SU-DHL-6 (cell line): Measurements from ENCODE around the gene PTPN13.

ENCODE experiments used
- EZH2phosphoT487 ChIP-seq: fragments of 200-600 bp; sonication (generic), shearing (Covaris generic); conservative IDR thresholded peaks from 2 replicates; pipeline ENCODE4 v1.6.1; 2018; ENCODE audit warnings: mild to moderate bottlenecking, antibody characterized with exemption, low read length, moderate library complexity, mixed read lengths
- TF ChIP-seq, protein P1 (sequence below): fragments of 200-600 bp; sonication (generic); IDR thresholded peaks from one replicate; pipeline ENCODE4 v1.5.1; 2017; ENCODE audit warnings: antibody characterized with exemption, mild to moderate bottlenecking, low read length, moderate library complexity; ENCODE audit not compliant: insufficient read depth, poor library complexity, severe bottlenecking

DNA sequence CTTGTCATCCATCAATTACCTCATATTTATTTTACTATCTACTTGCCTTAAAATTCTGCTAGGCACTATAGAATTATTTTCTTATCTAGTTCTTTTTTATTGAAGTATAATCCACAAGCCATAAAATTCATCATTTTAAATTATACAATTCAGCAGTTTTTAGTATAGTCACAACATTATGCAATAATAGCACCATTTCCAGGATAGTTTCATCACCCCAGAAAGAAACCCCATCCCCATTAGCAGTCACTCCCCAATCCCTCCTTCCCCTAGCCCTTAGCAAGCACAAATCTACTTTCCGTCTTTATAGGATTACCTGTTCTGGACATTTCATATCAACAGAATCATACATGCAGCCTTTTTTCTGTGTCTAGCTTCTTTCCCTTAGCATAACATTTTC lies 239.5 kb downstream of the PTPN13 start:
- TF ChIP-seq, protein P1, sequence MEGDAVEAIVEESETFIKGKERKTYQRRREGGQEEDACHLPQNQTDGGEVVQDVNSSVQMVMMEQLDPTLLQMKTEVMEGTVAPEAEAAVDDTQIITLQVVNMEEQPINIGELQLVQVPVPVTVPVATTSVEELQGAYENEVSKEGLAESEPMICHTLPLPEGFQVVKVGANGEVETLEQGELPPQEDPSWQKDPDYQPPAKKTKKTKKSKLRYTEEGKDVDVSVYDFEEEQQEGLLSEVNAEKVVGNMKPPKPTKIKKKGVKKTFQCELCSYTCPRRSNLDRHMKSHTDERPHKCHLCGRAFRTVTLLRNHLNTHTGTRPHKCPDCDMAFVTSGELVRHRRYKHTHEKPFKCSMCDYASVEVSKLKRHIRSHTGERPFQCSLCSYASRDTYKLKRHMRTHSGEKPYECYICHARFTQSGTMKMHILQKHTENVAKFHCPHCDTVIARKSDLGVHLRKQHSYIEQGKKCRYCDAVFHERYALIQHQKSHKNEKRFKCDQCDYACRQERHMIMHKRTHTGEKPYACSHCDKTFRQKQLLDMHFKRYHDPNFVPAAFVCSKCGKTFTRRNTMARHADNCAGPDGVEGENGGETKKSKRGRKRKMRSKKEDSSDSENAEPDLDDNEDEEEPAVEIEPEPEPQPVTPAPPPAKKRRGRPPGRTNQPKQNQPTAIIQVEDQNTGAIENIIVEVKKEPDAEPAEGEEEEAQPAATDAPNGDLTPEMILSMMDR: no peak
- TF ChIP-seq EZH2phosphoT487: no peak
